Measurements from ENCODE around the gene ACOT8.

- TF ChIP-seq EZH2 (IDR thresholded peaks at IDR 0.05; ENCODE audit: insufficient read depth, poor library complexity, severe bottlenecking) (no peak), EZH2phosphoT487 (IDR thresholded peaks at IDR 0.05; ENCODE audit: insufficient read depth, low read depth) (no peak)
Measured at GRCh38 chr20:45848969-45849582, 8.1 kb downstream of the ACOT8 start.

All from GM23248 (cell line).